ENCODE data around the gene PALD1. TPM values are rescaled to one million over a fixed set of nuclear protein-coding genes. Genes with fewer than 3 reads are reported as not detected.
A peak's percentile ranks its signal among the peaks of the same experiment; 100 is the strongest.

PALD1 gene
- total RNA-seq, 1 experiment from 2014 or later: not detected

DNA sequence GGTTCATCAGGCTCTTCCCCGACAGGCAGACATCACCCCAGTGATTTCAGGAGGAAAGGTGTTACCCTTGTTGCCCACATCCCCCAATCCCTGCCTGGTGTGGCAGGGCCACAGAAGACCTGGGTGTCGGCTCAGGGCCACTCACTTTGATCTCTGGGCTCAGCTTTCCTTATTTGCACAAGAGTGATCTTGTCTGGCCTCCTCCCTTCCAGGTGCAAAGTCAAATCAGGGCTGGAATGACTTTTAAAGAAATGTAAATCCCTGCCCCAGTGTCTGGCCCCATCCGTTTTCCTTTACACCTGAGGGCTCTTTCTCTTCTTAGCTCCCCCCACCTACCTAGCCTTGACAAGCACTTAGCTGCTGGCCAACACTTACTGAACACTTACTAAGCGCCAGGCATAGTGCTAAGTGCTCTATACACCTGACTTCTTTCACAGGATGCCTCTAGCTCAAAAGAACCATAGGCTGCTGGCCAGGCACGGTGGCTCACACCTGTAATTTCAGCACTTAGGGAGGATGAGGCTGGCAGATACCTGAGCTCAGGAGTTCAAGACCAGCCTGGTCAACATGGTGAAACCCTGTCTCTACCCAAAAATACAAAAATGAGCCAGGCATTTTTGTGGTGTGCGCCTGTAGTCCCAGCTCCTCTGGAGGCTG lies 36.1 kb upstream of the PALD1 start:
- Histone ChIP-seq H3K27ac (no peak overlapping the region), H3K9me3 (replicated peaks) (no peaks in the 10 kb centered on the region), H3K4me1 (replicated peaks) (peaks cover 6% of the 10 kb centered on the region), H3K27me3 (replicated peaks) (no peaks in the 10 kb centered on the region), H3K36me3 (no peaks in the 10 kb centered on the region), H3K4me3 (no peak overlapping the region)
- DNase-seq (ENCODE audit: low read depth in 1 of 2, low spot score in 2 of 2): no peak

DNA sequence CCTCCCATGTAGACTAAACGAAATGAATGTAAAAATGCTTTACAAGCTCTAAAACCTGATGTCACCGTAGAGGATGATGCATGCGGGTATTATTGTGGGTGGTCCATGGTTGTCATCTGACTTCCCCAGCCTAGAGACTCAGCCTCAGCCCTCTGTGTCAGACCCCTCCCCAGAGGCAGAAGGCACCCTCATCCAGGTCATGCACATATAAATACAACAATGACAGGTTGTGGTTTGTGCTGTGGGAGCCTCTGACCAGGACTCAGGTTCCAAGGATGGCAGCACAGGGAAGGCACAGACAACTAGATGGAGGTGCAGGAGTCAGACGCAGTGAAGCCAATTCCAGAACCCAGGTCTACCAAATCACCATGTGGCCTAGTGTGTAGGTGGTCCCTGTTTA lies 33.8 kb upstream of the PALD1 start:
- H3K27me3 ChIP-seq (replicated peaks): no peaks in the 10 kb centered on the region
- H3K36me3 ChIP-seq: no peaks in the 10 kb centered on the region
- no peak overlapping the region for H3K27ac ChIP-seq
- no peaks in the 10 kb centered on the region for H3K9me3 ChIP-seq (replicated peaks)
- no peak for DNase-seq (ENCODE audit: low read depth in 1 of 2, low spot score in 2 of 2)
- H3K4me3 ChIP-seq: no peak overlapping the region
- peaks cover 6% of the 10 kb centered on the region for H3K4me1 ChIP-seq (replicated peaks)

DNA sequence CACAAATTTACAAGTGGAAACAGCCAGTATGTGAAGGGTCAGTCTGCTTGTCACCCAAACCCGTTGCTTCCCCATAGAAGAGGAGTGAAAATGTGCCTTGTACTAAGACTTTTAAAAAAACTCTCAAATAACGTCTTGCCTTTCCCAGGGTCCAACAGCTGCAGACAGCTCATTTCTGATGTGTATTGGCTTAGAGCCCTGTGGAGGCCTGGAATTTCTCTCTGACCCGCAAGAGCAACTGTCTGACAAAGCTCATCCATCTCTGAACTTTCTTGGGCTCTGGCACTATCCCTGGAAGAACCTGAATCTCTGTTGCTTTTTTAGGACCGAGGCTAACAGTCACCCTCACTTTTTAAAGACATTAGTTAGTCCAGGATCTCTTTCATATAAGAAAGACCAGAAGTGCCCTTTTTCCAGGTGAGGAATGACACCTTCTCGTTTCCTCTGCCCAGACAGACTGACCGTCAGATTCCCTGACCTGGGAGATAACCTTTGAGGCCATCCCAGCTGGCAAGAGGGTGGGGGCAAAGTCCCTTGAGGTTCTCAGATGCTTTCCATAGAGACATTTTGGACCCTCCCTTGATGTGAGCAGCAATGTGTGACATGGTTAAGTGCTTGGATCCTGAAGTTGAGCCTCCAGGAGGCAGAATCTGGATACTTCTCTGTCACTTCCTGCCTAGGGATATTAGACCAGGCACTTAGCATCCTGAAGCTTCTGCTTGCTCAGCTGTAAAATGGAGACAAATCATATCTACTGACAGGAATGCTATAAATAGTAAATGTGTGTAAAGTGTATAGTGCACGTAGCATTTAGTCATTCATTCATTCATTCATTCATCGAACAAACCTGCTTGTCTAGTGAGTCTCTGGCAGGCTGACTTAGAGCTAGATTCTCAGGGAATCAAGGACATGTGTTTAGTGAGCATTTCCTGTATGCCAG lies 32.6 kb upstream of the PALD1 start:
- H3K9me3 ChIP-seq (replicated peaks): no peaks in the 10 kb centered on the region
- H3K36me3 ChIP-seq: no peaks in the 10 kb centered on the region
- H3K4me3 ChIP-seq: no peak overlapping the region
- peaks cover 6% of the 10 kb centered on the region for H3K4me1 ChIP-seq (replicated peaks)
- H3K27me3 ChIP-seq (replicated peaks): no peaks in the 10 kb centered on the region
- H3K27ac ChIP-seq: no peak overlapping the region
- no peak for DNase-seq (ENCODE audit: low read depth in 1 of 2, low spot score in 2 of 2)

DNA sequence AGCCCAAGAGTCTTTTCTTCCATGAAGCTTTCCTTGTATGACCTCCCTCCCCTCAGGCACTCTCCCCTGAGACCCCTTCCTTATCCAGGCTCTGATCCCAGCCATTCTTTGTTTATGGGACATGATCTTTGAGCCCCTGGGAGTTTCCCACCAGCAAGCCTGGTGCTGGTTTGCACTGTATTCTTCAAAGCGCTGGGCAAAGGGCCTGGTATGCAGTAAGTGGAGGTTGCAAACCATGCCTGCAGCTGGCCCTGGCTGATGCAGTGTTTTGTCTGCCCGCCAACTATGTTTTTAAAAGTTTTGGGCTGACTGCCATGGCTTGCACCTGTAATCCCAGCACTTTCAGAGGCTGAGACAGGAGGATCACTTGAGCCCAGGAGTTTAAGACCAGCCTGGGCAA lies 30.3 kb upstream of the PALD1 start:
- Histone ChIP-seq H3K9me3 (replicated peaks) (no peaks in the 10 kb centered on the region), H3K4me1 (replicated peaks) (peaks cover 6% of the 10 kb centered on the region), H3K27ac (no peak overlapping the region), H3K36me3 (no peaks in the 10 kb centered on the region), H3K4me3 (no peak overlapping the region), H3K27me3 (replicated peaks) (0 out of 2 replicates have a peak, but pooled peaks cover 2% of the 10 kb centered on the region)
- no peak for DNase-seq (ENCODE audit: low read depth in 1 of 2, low spot score in 2 of 2)

DNA sequence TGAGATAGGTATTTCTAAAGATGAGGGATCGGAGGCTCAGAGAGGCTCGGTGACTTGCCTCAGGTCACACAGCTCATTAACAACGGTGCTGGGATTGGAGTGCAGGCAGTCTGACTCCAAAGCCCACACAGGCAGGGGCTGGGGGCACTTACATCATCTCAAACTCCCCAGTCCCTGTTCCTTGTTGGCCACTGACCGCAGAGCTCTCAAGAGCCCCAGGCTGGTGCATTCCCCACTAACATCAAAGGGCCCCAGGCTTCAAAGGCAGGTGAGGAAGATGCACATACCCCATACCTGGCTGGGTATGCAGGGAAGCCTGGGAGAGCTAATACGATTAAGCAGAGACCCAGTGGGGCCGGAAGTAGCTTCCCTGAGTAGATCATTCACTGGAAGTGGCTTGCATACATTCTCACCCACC lies 23.3 kb upstream of the PALD1 start:
- DNase-seq (ENCODE audit: low read depth in 1 of 2, low spot score in 2 of 2): no peak

DNA sequence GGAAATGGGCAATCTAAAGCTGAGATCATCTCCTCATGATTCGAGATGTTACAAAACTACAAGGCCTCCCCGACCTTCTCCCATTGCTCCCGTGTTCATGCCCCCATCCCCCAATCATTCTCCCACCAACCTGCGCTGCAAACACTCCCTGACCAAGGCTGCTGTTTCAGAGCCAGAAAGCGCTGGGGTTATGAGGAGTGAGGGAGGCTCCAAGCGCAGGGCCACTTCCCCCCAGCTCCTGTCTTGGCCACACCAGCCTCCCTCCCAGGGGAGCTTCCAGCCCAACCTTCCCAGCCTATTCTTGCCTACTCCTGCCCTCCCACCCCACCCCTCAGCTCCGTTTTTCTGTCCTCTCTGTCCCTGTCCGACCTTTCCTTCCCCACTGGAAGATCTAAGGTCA lies 22.4 kb upstream of the PALD1 start:
- no peak overlapping the region for H3K4me3 ChIP-seq
- 0 out of 2 replicates have a peak, but pooled peaks cover 2% of the 10 kb centered on the region for H3K27me3 ChIP-seq (replicated peaks)
- no peak for DNase-seq (ENCODE audit: low read depth in 1 of 2, low spot score in 2 of 2)
- no peaks in the 10 kb centered on the region for H3K36me3 ChIP-seq
- H3K4me1 ChIP-seq (replicated peaks): peaks cover 9% of the 10 kb centered on the region
- no peaks in the 10 kb centered on the region for H3K9me3 ChIP-seq (replicated peaks)
- no peak overlapping the region for H3K27ac ChIP-seq

More for the DNA sequence above, 23.3 kb upstream of the PALD1 start:
- H3K9me3 ChIP-seq (replicated peaks): no peaks in the 10 kb centered on the region
- H3K4me1 ChIP-seq (replicated peaks): peaks cover 9% of the 10 kb centered on the region
- no peak overlapping the region for H3K4me3 ChIP-seq
- no peak overlapping the region for H3K27ac ChIP-seq
- no peaks in the 10 kb centered on the region for H3K36me3 ChIP-seq
- 0 out of 2 replicates have a peak, but pooled peaks cover 2% of the 10 kb centered on the region for H3K27me3 ChIP-seq (replicated peaks)

DNA sequence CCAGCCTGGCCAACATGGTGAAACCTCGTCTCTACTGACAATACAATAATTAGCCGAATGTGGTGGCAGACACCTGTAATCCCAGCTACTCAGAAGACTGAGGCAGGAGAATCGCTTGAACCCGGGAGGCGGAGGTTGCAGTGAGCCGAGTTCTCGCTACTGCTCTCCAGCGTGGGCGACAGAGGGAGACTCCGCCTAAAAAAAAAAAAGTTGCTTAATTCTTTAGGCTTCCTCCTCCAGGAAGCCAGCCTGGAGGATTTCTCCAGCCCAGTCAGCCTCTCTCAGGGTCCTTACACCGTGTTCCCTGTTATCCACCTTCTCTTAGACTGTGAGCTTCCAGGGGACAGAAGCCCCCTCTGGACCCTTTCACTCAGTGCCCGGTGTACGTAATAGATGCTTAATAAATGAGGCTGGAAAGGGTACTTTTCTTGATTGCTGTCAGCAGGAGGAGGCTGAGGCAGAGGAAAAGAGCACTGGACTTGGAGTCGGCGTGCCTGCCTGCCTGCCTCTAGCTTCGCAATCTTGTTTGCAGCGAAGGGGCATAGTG lies 20.7 kb upstream of the PALD1 start:
- Histone ChIP-seq H3K27me3 (replicated peaks) (0 out of 2 replicates have a peak, but pooled peaks cover 2% of the 10 kb centered on the region), H3K27ac (no peak overlapping the region), H3K9me3 (replicated peaks) (no peaks in the 10 kb centered on the region), H3K4me3 (no peak overlapping the region), H3K4me1 (replicated peaks) (peaks cover 9% of the 10 kb centered on the region), H3K36me3 (no peaks in the 10 kb centered on the region)
- DNase-seq (ENCODE audit: low read depth in 1 of 2, low spot score in 2 of 2): no peak

DNA sequence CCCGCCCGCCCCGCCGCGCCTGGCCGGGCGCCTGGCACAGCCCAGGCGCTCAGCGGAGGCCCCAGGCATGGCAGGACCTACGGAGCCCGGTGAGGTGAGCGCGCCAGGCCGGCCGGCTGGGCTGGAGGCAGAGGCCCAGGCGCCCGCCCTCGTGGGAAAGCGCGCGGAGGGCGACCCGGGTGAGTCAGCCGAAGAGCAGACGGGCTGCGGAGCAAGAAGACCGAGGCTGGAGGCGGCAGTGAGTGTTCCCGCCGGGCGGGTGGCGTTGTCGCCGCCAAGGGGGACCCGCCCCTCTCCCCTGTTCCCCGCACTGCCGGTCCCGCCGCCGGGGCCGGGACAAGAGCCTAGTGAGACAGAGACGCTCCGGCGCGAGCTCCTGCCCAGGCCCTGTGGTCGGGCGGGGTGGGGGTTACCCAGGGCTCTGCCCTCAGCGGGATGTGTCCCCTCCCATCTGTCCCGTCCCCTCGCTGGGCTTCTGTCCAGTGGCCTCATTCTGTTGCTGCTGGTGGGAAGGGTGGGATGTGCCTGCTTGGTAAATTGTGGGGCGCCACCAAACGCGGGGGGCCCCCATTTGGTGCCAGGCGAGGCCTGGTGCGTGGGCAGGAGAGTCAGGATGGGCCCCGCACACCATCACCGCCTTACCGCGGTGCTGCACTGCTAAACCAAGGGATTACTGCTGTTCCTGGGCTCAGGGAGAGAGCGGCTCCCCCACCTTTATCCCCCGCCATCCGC lies 20.1 kb upstream of the PALD1 start:
- peak overlapping the region; percentile 10; the same call in 1 of the 2 replicates for H3K4me3 ChIP-seq
- peak; percentile 40 to 73 for DNase-seq (ENCODE audit: low read depth in 1 of 2, low spot score in 2 of 2)
- no peak overlapping the region for H3K27ac ChIP-seq
- peaks cover 9% of the 10 kb centered on the region for H3K4me1 ChIP-seq (replicated peaks)
- no peaks in the 10 kb centered on the region for H3K9me3 ChIP-seq (replicated peaks)
- H3K36me3 ChIP-seq: no peaks in the 10 kb centered on the region
- H3K27me3 ChIP-seq (replicated peaks): no peaks in the 10 kb centered on the region

DNA sequence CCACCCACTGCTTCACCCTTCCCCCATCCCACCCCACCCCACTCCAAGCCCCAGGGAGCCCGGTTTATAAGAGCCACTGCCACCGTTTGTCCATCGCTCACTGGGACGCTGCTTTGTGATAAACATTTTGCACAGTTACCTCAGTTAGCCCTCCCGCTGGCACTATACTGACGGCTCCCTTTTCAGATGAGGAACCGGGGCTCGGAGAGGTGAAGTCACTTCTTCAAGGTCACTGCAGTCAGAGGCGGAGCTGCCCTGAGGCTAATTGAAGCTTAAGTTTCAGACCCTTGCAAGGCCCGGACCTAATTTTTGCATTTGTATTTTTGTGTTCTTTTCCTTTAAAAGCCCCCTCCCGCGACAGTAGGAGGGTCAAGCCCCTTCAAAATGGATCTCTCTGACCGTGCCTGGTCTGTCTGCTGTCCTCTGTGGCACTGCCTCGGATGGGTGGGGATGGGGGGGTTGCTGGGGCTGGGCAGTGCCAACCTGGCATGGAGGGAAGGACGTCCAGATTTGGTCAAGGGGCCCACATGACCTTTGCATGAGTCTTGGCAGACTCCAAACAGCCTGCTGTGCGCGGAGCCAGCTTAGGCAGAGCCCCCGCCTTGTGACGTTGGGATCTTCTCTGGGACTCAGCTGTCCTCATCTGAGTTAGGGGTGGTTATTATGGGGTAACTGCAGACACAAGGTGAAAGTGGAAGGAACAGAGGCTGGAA lies 19.4 kb upstream of the PALD1 start:
- H3K9me3 ChIP-seq (replicated peaks): no peaks in the 10 kb centered on the region
- H3K4me1 ChIP-seq (replicated peaks): peaks cover 9% of the 10 kb centered on the region
- DNase-seq (ENCODE audit: low read depth in 1 of 2, low spot score in 2 of 2): no peak
- H3K4me3 ChIP-seq: no peak overlapping the region
- H3K27me3 ChIP-seq (replicated peaks): no peaks in the 10 kb centered on the region
- H3K27ac ChIP-seq: no peak overlapping the region
- no peaks in the 10 kb centered on the region for H3K36me3 ChIP-seq

DNA sequence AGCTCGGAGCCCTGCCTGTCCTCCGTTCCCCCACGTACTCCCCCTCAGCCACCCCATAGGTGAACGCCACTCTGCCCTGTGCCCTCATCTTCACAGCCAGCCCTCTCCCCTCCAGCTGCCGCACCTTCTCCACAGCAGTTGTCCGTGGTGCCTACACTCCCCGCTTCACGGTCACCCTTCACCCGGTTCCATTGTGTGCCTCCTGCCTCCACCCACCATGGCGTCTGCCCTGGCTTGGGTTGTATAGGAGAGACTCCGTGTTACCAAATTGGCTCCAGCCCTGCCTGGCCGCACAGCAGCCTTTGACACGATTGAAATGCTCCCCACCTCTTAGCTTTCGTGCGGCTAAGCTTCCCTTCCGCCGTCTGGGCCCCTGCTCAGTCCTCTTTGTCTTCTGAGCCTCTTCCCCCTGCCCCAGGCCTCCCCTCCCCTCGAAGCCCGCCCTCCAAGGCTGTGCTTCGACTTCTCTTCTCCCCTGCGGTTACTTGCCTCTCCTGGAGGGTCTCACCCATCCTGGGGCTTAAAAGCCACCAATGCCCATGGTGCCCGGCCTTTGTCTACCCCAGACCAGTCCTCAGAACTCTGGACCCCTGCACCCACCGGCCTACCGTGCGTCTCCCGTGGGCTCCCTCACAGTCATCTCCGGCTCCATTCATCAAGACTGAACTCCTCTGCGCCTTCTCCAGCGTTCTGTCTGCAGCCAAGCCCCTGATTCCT lies 18.6 kb upstream of the PALD1 start:
- Histone ChIP-seq H3K27me3 (replicated peaks) (no peaks in the 10 kb centered on the region), H3K4me3 (no peak overlapping the region), H3K36me3 (no peaks in the 10 kb centered on the region), H3K9me3 (replicated peaks) (no peaks in the 10 kb centered on the region), H3K27ac (no peak overlapping the region), H3K4me1 (replicated peaks) (peaks cover 9% of the 10 kb centered on the region)
- no peak for DNase-seq (ENCODE audit: low read depth in 1 of 2, low spot score in 2 of 2)

DNA sequence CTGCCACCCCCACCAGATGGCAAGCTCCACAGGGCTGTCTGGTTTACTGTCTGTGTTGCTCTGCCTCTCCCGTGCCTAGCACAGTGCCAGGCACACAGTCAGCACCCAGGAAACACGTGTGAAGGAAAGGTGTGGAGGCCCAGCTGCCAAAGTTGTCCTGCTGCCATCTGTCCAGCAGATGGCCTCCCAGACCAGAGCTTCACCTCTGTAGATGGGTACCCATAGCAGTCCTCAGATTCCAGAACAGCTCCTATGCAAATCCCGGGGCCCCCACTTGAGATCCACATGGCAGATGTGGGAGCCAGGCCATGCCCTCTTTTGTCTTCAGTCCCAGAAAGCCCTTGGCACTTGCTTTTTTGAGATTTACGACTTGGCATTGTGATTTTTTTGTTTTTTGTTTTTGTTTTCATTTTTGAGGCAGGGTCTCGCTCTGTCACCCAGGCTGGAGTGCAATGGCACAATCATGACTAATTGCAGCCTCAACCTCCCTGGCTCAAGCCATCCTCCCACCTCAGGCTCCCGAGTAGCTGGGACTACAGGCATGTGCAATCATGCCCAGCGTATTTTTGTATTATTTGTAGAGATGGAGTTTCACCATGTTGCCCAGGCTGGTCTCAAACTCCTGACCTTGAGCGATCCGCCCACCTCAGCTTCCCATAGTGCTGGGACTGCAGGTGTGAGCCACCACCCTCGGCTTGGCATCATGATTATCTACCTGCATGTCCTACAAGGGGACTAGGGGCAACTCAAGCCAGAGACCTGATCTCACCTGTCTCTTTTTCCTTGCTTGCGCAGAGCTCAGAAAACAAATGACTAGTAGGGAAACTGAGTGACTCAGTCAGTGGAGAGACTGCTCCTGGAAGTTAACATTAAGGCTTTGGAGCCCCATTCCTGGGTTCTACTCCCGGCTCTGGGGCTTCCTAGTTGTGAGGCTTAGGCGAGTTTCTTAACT lies 16.9 kb upstream of the PALD1 start:
- no peaks in the 10 kb centered on the region for H3K36me3 ChIP-seq
- H3K27me3 ChIP-seq (replicated peaks): 0 out of 2 replicates have a peak, but pooled peaks cover 3% of the 10 kb centered on the region
- H3K4me1 ChIP-seq (replicated peaks): peaks cover 9% of the 10 kb centered on the region
- no peaks in the 10 kb centered on the region for H3K9me3 ChIP-seq (replicated peaks)
- H3K4me3 ChIP-seq: no peak overlapping the region
- no peak overlapping the region for H3K27ac ChIP-seq
- DNase-seq (ENCODE audit: low read depth in 1 of 2, low spot score in 2 of 2): peak in 1 of 2 experiments; percentile 19

All from SJSA1 (cell line).